ENCODE results near the gene RALA.
"Not testable (repeated sequence)": the region's sequence is repeated elsewhere in the genome, so short reads cannot be mapped to it uniquely, and the experiment has no call there.

The RALA gene

GRCh38 chr7:39733881-39734632 lies 110.7 kb downstream of the RALA start:
- DNase-seq: peak; percentile 53

GRCh38 chr7:39734633-39735004 lies 111.2 kb downstream of the RALA start:
- no peak for DNase-seq

GRCh38 chr7:39735903-39736302 lies 112.5 kb downstream of the RALA start:
- DNase-seq: no peak

GRCh38 chr7:39741942-39742623 lies 118.7 kb downstream of the RALA start:
- DNase-seq: no peak

- no peak for DNase-seq
Measured at GRCh38 chr7:39744620-39745019, 121.2 kb downstream of the RALA start.

GRCh38 chr7:39745320-39745719 lies 121.9 kb downstream of the RALA start:
- DNase-seq: peak; percentile 45

GRCh38 chr7:39746103-39746819 lies 122.9 kb downstream of the RALA start:
- DNase-seq: peak; percentile 92

GRCh38 chr7:39749177-39749576 lies 125.8 kb downstream of the RALA start:
- no peak for DNase-seq

GRCh38 chr7:39749717-39750116 lies 126.3 kb downstream of the RALA start:
- DNase-seq: no peak

GRCh38 chr7:39750253-39751077 lies 127.1 kb downstream of the RALA start:
- DNase-seq: no peak

GRCh38 chr7:39753237-39753636 lies 129.9 kb downstream of the RALA start:
- DNase-seq: not testable (repeated sequence)

GRCh38 chr7:39753823-39754325 lies 130.5 kb downstream of the RALA start:
- DNase-seq: no peak

- peak; percentile 53 for DNase-seq
Measured at GRCh38 chr7:39754326-39755120, 131.2 kb downstream of the RALA start.

- DNase-seq: peak; percentile 24
Measured at GRCh38 chr7:39757604-39758003, 134.2 kb downstream of the RALA start.

Measured in femur (tissue), 1 donor.